Ectodermal cell (in vitro differentiated cells): ENCODE results near the gene SIAH1.

Source experiments
- H3K27ac ChIP-seq: 2 replicates; pipeline ENCODE4 v1.7.0; 2013; ENCODE audit warnings: mild to moderate bottlenecking, low read depth, low read length; ENCODE audit not compliant: insufficient read depth, poor library complexity, severe bottlenecking
- H3K27me3 ChIP-seq: 2 replicates; pipeline ENCODE4 v1.7.0; 2013; ENCODE audit warnings: mild to moderate bottlenecking, low read length; ENCODE audit not compliant: insufficient read depth, control insufficient read depth, poor library complexity, severe bottlenecking
- H3K36me3 ChIP-seq: one replicate; pipeline ENCODE4 v1.7.0; 2013; ENCODE audit warnings: low read length; ENCODE audit not compliant: control insufficient read depth, insufficient read depth
- H3K4me1 ChIP-seq: one replicate; pipeline ENCODE4 v1.7.0; 2013; ENCODE audit warnings: low read length; ENCODE audit not compliant: control insufficient read depth, insufficient read depth
- H3K4me3 ChIP-seq: 2 replicates; pipeline ENCODE4 v1.7.0; 2013; ENCODE audit warnings: low read depth, low read length, control low read depth; ENCODE audit not compliant: insufficient read depth
- H3K9me3 ChIP-seq: 2 replicates; pipeline ENCODE4 v1.7.0; 2013; ENCODE audit warnings: mild to moderate bottlenecking, low read length, moderate library complexity; ENCODE audit not compliant: control insufficient read depth
- WGBS, 2 experiments: methylation state at CpG; one replicate each; pipeline ENCODE4 v1.1.7; 2013; ENCODE audit warnings: missing lambda C conversion rate in 2 of 2; 5-methylcytosine and 5-hydroxymethylcytosine counted together

SIAH1 gene

DNA sequence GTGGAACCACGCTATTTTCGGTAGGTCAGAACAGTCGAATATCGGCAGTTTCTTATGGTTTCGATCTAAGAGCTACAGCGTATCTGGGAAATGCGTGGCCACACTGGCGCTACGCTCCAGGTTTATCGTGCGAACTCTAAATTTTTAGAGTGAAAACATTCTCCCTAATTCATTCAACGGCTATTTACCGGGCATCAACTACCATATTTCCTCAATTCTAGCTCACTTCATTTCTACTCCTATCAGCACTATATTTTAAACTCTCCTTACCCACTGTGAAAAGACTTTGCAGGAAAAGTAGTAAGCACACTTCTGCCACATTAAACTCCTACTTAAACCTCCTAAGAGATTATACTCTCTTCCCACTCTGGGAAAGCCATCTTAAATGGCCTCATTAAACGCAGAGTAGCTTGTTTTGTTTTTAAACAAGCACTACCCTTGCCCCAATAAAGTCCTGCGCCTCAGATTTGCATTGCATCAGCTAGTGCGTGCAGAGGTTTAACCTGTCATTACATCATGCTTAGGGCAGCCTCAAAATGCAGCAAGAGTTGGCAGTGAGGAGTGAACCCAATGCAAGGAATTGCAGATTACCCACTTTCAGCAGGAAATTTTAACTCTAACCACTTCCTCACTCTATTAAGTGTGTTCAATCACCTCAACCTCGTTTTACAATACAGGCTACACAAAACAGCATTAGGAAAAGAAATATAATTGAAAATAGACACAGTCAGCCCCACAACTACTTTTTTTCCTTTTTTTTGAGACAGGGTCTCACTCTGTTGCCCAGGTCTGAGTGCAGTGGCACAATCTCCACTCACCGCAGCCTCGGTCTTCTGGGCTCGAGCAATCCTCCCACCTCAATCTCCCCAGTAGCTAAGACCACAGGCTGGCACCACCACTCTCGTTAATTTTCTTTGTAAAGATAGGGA lies 18.8 kb downstream of the SIAH1 start:
- H3K27ac ChIP-seq, result peak overlapping the region; percentile 70
- 18% methylated on average over 21 of the region's 21 CpGs for WGBS, 2 experiments
- peak overlapping the region; percentile 46 for H3K4me3 ChIP-seq
- peaks cover 24% of the 10 kb centered on the region for H3K4me1 ChIP-seq
- no peaks in the 10 kb centered on the region for H3K27me3 ChIP-seq
- H3K9me3 ChIP-seq, result no peaks in the 10 kb centered on the region
- H3K36me3 ChIP-seq, result no peaks in the 10 kb centered on the region

DNA sequence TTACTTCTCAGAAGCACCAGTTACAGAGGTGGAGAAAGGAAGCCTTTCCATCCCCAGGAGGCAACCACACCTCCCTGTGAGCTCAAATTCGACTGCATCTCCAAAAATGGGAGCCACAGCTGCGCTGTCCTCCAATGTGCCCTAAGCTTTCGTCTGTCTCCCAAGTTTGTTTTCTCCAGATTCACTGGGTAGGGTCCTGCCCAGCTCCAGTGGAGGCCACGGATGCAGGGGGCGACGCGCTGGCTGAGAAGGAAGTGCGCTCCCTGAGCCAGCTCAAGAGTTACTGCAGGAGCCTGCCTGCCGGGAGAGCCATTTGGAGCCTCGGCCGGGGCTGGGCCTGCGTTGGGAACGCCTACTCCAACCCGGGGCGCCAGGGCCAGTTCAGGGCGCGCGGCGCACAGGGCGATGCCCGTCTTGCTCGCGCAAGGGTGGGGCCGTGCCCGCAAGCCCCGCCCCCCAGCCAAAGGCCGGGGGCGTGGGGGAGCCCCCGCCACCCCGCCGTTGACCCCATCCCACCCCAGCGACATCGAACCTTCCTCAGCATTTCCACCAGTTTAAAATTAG lies 19.5 kb downstream of the SIAH1 start:
- peak overlapping the region; percentile 46 for H3K4me3 ChIP-seq
- no peaks in the 10 kb centered on the region for H3K27me3 ChIP-seq
- H3K9me3 ChIP-seq, result no peaks in the 10 kb centered on the region
- peak overlapping the region; percentile 70 for H3K27ac ChIP-seq
- 1% methylated on average over 33 of the region's 33 CpGs for WGBS, 2 experiments
- H3K4me1 ChIP-seq, result peaks cover 24% of the 10 kb centered on the region
- H3K36me3 ChIP-seq, result no peaks in the 10 kb centered on the region

DNA sequence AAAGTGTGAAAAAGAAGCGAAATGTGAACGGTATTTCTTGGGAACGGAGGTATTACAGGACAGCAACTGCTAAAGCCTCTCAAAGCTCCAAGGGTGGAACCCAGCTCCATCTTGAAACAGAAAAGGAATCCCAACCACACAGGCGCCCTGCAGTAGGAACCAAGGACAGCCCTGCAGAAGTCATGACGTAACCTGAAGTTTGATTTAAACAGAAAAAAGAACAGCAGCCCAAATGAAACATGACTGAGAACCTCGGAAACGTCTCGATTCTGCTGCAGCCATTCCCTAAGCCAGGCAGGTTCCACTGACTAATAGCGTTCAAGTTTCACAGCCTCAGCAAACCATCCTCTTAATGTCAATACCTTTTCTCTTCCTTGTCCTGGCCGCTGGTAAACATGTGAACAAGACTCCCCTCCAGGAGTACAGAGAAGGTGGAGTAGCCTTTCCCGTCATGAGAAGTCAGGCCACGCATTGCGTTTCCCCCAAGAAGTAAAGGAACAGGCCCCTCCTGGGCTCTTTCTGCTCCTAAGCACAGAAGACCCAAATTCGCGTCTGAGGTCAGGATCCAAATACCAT lies 20.1 kb downstream of the SIAH1 start:
- peak overlapping the region; percentile 62 for H3K27ac ChIP-seq
- peaks cover 24% of the 10 kb centered on the region for H3K4me1 ChIP-seq
- H3K36me3 ChIP-seq, result no peaks in the 10 kb centered on the region
- WGBS, 2 experiments, result 65 to 67% methylated on average over 15 of the region's 15 CpGs
- H3K27me3 ChIP-seq, result no peaks in the 10 kb centered on the region
- no peaks in the 10 kb centered on the region for H3K9me3 ChIP-seq
- H3K4me3 ChIP-seq, result peak overlapping the region; percentile 46

DNA sequence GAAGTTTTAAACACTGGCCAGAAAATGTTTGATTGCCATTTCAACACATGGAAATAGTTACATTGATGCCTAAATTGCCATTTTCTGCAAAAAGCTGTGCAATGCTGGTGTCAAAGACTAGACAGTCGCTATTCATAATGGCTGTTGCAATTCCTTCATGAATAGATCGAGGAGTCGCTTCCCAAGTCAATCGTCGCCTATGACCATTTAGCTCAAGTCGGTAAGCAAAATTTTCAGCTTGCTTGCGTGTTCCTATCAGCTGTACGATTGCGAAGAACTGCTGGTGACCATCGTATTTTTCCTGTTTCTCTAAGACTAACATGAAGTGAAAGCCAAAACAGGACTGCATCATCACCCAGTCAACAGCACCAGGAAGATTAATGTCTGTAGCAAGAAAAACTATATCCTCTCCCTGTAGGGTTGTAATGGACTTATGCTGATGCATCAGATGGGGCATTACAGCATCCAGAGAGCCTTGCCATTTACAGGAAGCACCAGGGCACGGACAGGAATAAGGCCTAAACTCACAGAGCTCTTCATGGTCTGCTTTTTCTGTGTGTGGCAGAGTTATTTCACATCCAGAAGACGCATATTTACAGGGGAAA lies 23.6 kb downstream of the SIAH1 start:
- H3K4me1 ChIP-seq, result peaks cover 14% of the 10 kb centered on the region
- no peaks in the 10 kb centered on the region for H3K9me3 ChIP-seq
- H3K27me3 ChIP-seq, result no peaks in the 10 kb centered on the region
- H3K27ac ChIP-seq, result no peak overlapping the region
- H3K36me3 ChIP-seq, result no peaks in the 10 kb centered on the region
- WGBS, 2 experiments, result 96 to 97% methylated on average over 12 of the region's 12 CpGs
- H3K4me3 ChIP-seq, result no peak overlapping the region

DNA sequence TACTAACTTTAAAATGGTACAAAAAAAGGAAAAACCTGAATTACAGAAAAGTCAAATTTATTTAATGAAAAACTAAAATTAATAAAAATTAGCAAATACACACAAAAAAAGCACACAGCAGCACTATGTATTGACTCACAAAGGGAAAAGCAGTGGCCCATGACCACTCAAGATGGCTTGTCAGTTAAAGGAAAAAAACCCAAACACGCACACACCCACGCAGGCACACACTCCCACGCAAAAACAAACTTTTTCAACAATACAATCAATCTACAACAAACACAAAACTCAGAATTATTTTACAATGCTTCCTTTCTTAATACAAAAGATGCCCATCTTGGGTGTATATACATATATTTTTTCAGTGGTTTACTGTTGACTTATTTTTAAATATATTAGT lies 24.2 kb downstream of the SIAH1 start:
- 88 to 93% methylated on average over 3 of the region's 3 CpGs for whole genome bisulfite sequencing, 2 experiments
- H3K27me3 ChIP-seq, result no peaks in the 10 kb centered on the region
- H3K4me1 ChIP-seq, result peaks cover 12% of the 10 kb centered on the region
- H3K9me3 ChIP-seq, result no peaks in the 10 kb centered on the region
- no peak overlapping the region for H3K4me3 ChIP-seq
- H3K27ac ChIP-seq, result no peak overlapping the region
- H3K36me3 ChIP-seq, result no peaks in the 10 kb centered on the region

DNA sequence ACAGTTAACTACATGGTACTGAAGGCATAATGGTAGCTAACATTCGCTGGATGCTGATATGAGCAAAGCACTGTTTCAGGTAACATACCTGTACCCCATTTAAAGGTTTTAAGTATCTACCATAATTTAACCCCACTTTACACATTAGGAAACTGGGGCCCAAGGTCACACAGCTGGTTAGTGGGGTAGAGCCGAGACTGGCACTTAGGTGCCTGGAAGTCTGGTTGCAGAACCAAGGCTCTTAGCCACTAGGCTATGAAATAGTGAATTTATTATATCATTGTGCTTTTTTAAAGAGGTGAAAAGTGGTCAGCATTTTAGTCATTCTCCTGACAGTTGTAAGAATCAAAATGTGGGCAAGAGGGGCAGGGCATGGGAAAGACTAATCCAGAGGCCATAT lies 25.2 kb downstream of the SIAH1 start:
- Histone ChIP-seq H3K27ac (no peak overlapping the region), H3K9me3 (no peaks in the 10 kb centered on the region), H3K4me3 (no peak overlapping the region), H3K27me3 (no peaks in the 10 kb centered on the region), H3K36me3 (no peaks in the 10 kb centered on the region), H3K4me1 (peaks cover 6% of the 10 kb centered on the region)
- 92 to 94% methylated on average over 2 of the region's 2 CpGs for WGBS, 2 experiments

DNA sequence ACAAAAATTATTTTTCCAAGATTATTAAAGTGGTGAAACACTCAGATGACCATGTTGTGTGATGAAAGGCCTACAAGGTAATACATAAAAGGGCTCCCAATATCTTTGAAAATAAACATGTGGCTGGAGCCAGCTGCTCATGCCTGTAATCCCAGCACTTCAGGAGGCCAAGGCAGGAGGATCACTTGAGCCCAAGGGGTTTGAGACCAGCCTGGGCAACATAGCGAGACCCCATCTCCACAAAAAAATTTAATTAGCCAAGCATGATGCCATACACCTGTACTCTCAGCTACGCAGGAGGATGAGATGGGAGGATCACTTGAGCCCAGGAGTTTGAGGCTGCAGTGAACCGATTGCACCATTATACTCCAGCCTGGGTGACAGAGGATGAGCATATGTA lies 26.8 kb downstream of the SIAH1 start:
- 90 to 95% methylated on average over 2 to 3 of the region's 3 CpGs for WGBS, 2 experiments
- no peaks in the 10 kb centered on the region for H3K4me1 ChIP-seq
- H3K27ac ChIP-seq, result no peak overlapping the region
- H3K27me3 ChIP-seq, result no peaks in the 10 kb centered on the region
- H3K9me3 ChIP-seq, result no peaks in the 10 kb centered on the region
- no peaks in the 10 kb centered on the region for H3K36me3 ChIP-seq
- H3K4me3 ChIP-seq, result no peak overlapping the region

DNA sequence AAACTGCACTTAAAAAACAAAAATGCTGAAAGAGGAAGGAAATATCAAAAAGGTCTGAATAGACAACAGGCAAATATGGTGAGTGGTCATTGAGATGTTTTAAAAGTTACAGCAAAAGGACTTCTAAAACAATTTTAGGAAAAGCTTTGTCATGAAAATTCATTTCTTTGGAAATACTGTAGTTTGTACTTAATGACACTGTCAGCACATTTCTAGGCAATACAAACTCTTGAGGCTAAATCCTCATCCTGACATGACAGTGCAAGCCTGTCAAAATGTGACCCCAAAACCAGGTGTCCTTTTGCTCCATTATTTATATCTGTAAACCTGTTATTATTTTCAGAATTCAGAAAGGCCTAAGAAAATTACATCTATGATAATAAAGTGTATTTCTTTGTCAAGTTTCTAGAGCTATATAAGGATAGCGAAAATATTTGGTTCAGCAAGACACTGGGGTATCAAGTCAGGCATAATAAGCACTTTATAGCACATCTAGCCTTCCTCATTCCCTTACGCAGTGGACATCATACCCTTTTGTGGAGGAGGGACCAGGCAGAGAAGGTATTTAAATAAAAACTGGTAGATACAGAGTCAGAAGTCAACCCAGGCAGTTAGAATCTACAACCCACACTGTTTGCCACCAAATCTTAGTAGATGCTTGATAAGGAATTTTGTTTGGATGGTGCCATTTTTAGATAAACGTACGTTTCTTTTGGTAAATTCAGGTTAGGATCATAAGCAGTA lies 28.4 kb downstream of the SIAH1 start:
- WGBS, 2 experiments, result 100% methylated on average over 3 to 4 of the region's 4 CpGs
- peaks cover 2% of the 10 kb centered on the region for H3K36me3 ChIP-seq
- H3K9me3 ChIP-seq, result no peaks in the 10 kb centered on the region
- no peaks in the 10 kb centered on the region for H3K27me3 ChIP-seq
- no peaks in the 10 kb centered on the region for H3K4me1 ChIP-seq
- no peak overlapping the region for H3K27ac ChIP-seq
- no peak overlapping the region for H3K4me3 ChIP-seq

DNA sequence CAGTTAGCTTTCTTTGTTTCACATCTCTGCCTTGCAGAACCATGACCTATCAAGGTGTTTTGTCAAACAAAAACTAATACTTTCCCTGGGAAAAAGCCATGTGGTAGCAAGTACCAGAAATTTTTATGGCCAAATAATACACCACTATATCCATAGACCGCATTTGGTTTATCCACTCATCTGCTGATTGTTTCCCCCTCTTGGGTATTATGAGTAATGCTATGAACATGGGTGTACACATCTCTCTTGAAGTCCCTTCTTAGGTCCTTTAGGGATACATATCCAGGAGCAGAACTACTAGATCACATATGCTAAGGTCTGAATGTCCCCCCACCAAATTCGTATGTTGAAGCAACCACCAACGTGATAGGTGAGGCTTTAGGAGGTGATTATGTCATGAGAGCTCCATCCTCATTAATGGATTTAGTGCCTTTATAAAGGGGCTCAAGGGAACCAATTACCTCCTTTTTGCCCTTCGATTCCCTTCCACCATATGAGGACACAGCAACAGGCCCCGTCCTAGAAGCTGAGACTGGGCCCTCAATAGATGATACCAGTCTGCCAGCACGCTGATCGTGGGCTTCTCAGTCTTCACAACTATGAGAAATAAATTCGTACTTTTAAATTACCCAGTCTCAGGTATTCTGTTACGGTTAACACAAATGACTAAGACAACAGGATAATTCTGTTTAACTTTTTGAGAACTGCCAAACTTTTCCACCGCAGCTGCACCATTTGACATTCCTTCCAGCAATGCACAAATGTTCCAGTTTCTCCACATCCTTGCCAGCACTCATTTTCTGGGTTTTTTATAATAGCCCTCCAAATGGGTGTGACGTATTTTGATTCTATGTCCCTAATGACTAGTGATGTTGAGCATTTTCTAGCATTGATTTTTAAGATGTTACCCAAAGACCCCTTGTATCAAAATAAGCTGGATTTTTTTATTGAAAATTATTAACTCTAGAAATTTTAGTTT lies 30.0 kb downstream of the SIAH1 start:
- 95 to 97% methylated on average over 11 of the region's 11 CpGs for WGBS, 2 experiments
- Histone ChIP-seq H3K4me3 (no peak overlapping the region), H3K27me3 (no peaks in the 10 kb centered on the region), H3K9me3 (no peaks in the 10 kb centered on the region), H3K27ac (no peak overlapping the region), H3K4me1 (no peaks in the 10 kb centered on the region), H3K36me3 (peaks cover 2% of the 10 kb centered on the region)
